Breast epithelium (tissue), 3 donors: ENCODE results near the gene SIK2.

ENCODE experiments used
- CTCF ChIP-seq, 3 donors: fragments of 450-650 bp; IDR thresholded peaks; one replicate each; pipeline ENCODE4 v1.5.1; 2016 to 2017; ENCODE audit warnings: antibody characterized with exemption in 3 of 3, mild to moderate bottlenecking in 3 of 3, moderate library complexity in 3 of 3
- POLR2A ChIP-seq: fragments of 450-650 bp; IDR thresholded peaks from one replicate; pipeline ENCODE4 v1.6.1; 2016; ENCODE audit warnings: antibody characterized with exemption, mild to moderate bottlenecking, moderate library complexity

DNA sequence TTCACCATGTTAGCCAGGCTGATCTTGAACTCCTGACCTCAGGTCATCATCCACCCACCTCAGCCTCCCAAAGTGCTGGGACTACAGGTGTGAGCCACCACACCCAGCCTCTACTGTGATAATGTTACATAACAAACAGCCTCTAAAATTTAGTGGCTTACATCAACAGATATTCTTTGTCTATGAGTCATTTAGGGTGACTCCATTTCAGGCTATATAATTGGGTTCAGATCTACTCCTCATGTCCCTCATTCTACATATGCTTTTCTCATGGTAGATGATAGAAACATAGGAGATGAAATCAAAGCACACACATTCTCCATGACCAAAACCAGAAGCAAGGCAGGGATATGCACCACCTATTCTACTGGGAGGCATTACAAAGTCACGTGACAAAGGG lies 72.7 kb downstream of the SIK2 start:
- TF ChIP-seq CTCF (IDR thresholded peaks at IDR 0.05) (no peak), POLR2A (no peak)
